GM21367 (cell line): ENCODE results near the gene TNK2.
"Not testable (repeated sequence)": the region's sequence is repeated elsewhere in the genome, so short reads cannot be mapped to it uniquely, and the experiment has no call there.

Experiments
- ATAC-seq: cut with Tn5 transposase; IDR thresholded peaks from one replicate; pipeline ENCODE4 v1.9.1; 2021; ENCODE audit not compliant: unreplicated experiment

Gene TNK2

DNA sequence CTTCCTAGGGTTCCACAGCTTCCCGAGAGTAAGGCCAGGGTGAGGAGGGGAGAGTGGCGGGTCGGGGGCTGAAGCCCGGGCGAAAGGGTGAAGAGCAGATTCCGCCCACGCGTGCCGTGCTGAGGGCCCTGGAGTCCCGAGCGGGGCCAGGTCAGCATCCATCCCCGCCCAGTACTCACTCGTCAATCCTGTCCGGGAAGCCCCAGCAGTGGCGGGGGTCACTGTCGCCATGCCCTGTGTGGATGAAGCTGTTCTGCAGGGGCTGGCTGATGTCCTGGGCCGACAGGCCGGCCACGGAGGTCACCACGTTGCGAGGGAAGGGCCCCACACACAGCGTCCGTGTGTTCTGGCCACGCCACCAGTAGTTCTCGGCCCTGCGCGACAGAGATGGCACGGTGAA lies 36.3 kb downstream of the TNK2 start:
- ATAC-seq, result no peak

DNA sequence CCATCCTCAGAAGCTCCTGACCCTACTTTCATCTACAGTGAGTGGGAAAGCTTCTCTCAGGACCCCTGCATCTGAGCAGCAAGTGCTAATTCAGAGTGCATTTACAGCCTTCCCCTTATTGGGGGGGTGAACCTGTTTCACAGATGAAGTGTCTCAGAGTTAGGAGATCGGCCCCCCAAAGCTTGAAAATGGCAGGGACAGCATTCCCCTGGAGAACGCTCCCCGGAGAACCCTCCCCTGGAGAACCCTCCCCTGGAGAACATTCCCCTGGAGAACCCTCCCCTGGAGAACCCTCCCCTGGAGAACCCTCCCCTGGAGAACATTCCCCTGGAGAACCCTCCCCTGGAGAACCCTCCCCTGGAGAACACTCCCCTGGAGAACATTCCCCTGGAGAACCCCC lies 36.7 kb downstream of the TNK2 start:
- not testable (repeated sequence) for ATAC-seq

GRCh38 chr3:195870937-195871336 lies 37.4 kb downstream of the TNK2 start:
- no peak for ATAC-seq

GRCh38 chr3:195870442-195870841 lies 37.9 kb downstream of the TNK2 start:
- ATAC-seq, result no peak

DNA sequence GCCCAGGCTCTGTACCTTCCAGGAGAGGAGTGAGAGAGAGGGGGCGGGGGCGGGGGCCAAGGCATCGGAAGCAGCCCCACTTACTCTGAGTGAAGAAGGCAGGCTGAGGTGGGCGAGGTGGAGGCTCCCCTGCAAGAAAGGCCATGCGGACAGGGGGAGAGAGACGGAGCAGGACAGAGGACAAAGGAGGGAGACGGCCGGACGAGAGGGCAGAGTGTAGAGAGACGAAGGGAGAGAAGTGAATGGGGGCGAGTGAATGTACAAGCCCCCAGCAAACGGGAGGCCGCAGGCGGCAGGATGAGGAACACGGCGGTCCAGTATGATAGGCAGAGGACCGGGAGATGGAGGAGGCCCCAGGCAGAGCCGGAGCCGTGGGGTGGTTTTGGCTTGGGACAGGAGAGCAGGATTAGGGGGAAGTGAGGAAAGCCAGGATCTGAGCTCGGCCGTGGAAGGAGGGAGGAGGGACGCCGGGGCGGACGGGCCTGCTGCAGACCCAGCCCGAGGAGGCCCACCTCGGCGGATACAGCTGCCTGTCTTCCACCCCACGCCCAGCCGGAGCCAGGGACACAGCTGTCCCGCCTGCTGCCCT lies 38.8 kb downstream of the TNK2 start:
- ATAC-seq, result no peak

DNA sequence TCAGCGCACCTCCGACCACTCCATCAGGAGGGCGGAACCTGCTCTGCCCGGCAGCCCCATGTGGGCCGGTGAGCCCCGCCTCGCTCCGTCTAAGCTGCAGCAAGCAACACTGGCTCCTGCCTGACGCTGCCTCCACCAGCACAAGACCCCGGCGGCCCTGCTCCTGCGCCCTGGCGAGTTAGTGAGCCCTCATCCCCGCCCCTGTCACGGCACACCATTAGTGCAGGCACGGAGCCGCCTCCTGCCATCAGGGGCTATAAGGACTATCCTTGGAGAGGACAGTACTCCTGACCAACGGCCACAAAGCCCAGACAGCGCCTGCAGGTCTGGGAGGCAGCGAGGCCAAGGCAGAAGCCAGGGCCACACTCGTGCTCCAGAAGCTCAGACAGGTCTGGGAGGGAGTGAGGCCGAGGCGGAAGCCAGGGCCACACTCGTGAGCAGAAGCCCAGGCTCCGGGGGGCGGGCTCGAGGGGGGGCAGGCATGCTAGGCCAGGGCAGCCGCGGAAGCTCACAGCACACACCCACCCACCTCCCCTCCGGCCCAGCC lies 39.4 kb downstream of the TNK2 start:
- no peak for ATAC-seq

- no peak for ATAC-seq
These were observed 40.0 kb downstream of the TNK2 start for GRCh38 chr3:195868336-195868865.

DNA sequence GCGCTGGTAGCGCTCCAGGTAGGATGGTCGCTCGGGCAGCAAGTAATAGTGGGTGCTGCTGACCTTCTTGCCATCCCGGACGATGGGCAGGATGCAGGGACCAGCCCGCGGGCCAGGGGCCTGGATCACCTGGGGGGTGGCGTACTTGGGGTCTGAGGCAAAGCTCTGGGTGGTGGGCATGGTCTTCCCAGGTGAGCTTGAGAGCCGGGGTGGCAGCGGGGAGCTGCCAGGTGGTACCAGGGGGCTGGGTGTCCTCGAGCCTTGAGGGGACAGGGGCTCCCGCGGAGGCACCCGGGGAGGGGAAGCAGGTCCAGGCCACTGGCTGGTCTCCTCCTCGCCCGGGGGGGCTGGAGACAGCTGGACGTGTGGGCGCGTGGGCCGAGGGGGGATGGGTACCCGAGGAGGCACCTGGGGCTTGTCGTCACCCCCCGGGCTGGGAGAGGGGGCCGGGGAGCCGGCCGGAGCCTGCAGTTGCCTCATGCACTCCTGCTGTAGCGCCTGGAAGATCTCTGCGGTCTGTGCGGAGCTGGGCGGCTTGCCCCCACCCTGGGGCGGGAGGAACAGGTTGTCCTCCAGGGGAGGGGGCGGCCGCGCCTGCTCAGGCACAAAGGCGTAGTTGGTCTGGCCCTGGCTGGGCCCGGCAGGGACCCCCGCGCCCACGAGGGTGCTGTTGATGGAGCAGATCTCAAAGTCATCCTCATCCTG lies 40.6 kb downstream of the TNK2 start:
- ATAC-seq, result no peak

DNA sequence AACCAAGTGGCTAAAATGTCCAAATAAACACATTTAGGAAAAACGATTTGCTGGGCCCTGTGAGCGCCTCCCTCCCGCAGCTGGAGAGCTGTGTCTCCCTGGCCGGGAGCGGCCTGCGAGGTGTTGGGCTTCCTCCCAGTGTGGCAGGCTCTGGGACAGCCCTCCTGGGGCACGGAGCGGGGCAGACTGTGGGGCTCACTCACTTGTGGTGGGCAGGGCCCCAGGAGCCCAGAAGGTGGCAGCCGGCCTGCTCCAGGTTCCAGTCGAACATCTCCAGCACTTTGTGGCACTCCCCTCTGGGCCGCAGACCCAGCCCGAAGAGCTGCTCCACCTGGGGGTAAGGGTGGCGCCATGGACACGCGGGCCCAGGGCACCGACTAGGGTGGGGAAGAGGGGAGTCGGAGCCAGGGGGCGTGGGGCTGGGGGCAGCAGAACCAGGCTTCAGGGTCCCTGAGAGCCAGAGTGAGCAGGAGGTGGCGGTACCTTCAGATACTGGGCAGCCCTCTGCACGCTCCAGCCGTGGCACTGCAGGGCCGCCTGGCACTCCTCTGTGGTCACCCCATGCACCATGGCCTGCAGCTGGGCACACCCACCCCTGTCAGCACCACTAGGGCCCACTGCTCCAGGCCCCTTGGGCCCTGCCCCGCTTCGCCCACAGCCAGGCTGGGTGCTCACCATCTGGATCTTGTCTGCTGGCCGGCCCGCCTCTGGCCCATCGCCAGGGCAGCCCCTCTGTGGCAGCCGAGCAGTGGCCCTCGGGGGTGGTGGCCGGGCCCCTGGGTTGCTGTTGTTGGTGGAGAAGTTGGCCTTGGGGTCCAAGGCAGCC lies 41.5 kb downstream of the TNK2 start:
- no peak for ATAC-seq

DNA sequence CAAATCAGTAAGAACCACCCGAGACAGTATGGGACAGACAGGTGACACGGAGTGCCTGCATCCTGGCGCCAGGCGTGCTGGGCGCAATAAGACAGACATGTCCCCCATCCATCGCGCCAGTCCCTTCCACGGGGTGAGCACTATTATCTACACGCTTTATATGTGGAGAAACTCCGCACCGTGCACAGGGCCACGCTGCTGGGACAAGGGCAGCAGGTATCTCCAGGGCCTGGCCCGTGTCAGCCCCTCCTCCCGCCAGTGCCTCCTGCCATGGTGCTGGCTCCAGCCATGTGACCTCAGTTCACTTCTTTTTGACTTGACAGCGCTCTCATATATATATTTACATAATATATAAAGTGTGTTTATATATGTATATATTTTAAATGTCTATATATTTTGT lies 42.6 kb downstream of the TNK2 start:
- ATAC-seq, result no peak

GRCh38 chr3:195863121-195864061 lies 45.0 kb downstream of the TNK2 start:
- ATAC-seq, result no peak

DNA sequence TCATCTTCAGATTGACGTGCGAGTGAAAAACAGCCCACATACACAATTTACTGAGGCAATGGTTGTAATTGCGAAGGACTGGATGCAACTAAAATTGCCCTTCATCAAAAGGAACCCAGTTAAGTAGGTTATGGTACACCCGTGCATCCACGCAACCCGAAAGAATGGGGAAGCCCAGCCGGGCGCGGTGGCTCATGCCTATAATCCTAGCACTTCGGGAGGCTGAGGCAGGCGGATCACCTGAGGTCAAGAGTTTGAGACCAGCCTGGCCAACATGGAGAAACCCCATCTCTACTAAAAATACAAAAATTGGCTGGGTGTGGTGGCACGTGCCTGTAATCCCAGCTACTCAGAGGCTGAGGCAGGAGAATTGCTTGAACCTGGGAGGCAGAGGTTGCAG lies 46.0 kb downstream of the TNK2 start:
- ATAC-seq, result not testable (repeated sequence)

- no peak for ATAC-seq
These were observed 47.9 kb downstream of the TNK2 start for GRCh38 chr3:195860456-195860855.

DNA sequence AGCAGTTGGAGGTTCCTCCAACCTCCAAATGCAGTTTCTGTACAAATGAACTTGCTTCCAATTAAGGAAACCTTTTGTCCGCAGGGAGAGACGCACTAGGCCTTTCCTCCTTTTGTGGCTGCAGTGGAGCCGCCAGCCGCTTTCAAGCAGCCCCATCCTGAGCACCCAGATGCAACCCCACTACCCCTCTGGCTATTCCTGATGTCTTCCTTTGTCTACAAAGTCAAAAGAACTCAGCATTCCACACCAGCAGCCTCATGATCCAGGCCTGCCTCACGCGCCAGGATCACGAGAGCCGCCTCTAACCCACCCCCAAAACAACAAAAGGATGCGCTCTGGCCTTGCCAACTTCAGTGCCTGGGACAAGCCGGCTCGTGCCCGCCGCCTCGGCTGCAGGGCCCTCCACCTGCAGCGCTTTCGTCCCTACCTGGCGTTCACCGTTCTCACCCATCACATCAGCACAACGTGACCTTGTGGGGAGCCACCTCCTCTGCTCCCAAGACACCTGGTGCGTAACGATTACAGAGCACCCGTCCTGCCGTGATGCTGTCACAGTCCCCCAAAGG lies 48.4 kb downstream of the TNK2 start:
- ATAC-seq, result no peak

DNA sequence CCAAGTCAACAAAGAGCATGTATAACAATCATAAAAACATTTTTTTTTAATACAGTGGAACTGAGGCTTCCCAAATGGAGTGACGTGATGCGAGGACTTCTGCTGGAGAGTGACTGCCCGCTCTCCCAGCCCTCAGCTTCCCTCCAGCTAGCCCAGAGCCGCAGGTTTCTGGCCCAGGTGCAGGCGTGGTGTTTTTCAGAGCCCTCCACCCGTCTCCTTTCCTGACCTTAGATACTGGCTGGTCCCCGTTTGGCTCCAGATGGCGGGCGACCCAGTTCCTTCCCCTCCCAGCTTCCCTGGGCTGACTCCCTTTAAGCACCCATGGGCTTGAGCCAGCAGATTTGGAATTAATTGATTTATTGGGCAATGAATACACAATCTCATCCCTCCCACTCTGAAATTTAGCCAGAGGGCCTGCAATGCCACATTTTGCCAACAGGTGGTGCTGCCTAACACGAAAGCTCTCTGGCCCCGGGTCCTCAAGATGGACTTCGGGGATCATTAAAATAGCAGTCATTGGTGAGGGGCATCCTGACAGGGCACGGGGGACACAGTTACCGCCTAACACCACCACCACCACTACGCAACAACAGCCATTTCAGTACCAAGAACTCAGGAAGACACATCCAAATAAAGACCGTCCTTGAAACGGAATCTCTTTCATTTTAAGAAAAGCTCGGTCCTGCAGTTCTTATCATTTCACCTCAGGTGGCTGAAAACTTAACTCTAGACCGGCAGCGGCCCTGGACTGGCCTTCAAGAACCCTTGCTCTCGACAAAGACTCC lies 49.1 kb downstream of the TNK2 start:
- no peak for ATAC-seq

- no peak for ATAC-seq
These were observed 51.8 kb downstream of the TNK2 start for GRCh38 chr3:195856410-195857084.

GRCh38 chr3:195855471-195856409 lies 52.6 kb downstream of the TNK2 start:
- no peak for ATAC-seq
